GM12873 (cell line): ENCODE measurements around the gene RNF217.

Experiments used
- TF ChIP-seq, protein P1 (sequence below): IDR thresholded peaks from 2 replicates; pipeline ENCODE4 v1.5.1; 2012; ENCODE audit warnings: low read depth, mild to moderate bottlenecking, moderate library complexity, low read length, control low read depth; ENCODE audit not compliant: insufficient read depth; ENCODE audit errors: missing control alignments

The RNF217 gene

GRCh38 chr6:125009578-125009977, 47.3 kb downstream of the RNF217 start:
- TF ChIP-seq, protein P1, sequence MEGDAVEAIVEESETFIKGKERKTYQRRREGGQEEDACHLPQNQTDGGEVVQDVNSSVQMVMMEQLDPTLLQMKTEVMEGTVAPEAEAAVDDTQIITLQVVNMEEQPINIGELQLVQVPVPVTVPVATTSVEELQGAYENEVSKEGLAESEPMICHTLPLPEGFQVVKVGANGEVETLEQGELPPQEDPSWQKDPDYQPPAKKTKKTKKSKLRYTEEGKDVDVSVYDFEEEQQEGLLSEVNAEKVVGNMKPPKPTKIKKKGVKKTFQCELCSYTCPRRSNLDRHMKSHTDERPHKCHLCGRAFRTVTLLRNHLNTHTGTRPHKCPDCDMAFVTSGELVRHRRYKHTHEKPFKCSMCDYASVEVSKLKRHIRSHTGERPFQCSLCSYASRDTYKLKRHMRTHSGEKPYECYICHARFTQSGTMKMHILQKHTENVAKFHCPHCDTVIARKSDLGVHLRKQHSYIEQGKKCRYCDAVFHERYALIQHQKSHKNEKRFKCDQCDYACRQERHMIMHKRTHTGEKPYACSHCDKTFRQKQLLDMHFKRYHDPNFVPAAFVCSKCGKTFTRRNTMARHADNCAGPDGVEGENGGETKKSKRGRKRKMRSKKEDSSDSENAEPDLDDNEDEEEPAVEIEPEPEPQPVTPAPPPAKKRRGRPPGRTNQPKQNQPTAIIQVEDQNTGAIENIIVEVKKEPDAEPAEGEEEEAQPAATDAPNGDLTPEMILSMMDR = no peak

GRCh38 chr6:125013938-125014660, 51.9 kb downstream of the RNF217 start:
- TF ChIP-seq, protein P1 = no peak

DNA sequence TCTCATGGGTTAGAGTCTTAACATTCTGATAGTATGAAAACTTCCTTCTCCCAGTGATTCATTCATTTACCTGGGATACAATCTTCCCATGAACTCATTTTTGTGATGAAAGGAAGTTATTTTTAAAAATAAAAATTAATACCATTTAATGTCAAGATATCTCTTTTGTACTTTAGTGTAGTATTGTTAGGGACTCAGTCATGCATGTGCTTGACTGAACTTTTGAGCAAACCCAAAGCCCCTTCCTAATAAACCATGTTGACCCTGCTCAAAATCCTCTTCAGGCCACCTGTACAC, 52.4 kb downstream of the RNF217 start:
- TF ChIP-seq, protein P1 = no peak

DNA sequence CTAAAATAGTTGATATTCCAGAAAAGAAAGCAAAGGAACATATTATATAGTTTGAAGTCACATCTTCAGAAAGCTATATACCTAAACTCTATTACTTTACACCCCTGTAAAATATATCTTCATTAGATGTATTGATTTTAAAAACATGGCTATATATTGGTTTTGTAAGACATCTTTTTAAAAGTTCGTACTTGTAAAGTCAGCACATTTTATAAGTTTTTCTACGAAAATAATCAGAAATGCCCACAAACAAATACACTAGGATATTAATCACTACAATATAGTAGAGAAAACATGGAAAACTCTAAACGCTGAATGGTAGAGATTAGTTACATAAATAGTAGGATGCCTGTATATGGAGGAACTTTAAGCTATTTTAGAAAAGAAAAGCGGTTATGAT, 52.9 kb downstream of the RNF217 start:
- TF ChIP-seq, protein P1 = no peak

GRCh38 chr6:125018136-125018535, 55.9 kb downstream of the RNF217 start:
- TF ChIP-seq, protein P1 = no peak

GRCh38 chr6:125019281-125019680, 57.0 kb downstream of the RNF217 start:
- TF ChIP-seq, protein P1 = no peak

- TF ChIP-seq, protein P1 = no peak
These were observed 57.7 kb downstream of the RNF217 start for GRCh38 chr6:125019918-125020317.

DNA sequence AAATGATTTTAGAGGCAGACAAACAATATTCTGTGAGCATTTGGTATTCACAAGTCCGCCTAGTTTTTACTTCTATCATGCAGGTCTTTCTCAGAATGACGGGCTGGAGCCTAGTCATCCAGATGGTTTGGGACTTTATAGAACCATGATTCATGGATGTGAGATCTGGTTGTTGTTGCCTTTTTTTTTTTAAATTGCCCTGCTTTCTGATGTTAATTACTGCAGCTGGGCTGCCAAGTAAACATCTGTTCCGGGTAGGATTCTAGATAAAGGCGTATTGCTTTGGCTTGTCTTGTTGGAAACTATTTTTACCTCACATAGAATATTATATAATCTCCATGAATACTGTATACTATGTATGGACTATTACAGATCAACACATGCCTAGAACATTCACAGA, 58.1 kb downstream of the RNF217 start:
- TF ChIP-seq, protein P1 = no peak
